Neural crest cell (in vitro differentiated cells): ENCODE data around the gene MFAP4. TPM values are rescaled to one million over a fixed set of nuclear protein-coding genes. Genes with fewer than 3 reads are reported as not detected.
A peak's percentile ranks its signal among the peaks of the same experiment; 100 is the strongest.

Experiments used
- DNase-seq: peaks from one replicate; pipeline ENCODE4 v3.0.0; 2021; ENCODE audit warnings: low read depth, mixed read lengths, low spot score
- H3K27ac Mint-ChIP-seq: one replicate; pipeline ENCODE4 v1.8.0; 2021; ENCODE audit warnings: mild to moderate bottlenecking, mixed read lengths; ENCODE audit not compliant: unreplicated experiment
- H3K27me3 Mint-ChIP-seq: 2 replicates; pipeline ENCODE4 v1.8.0; 2021; ENCODE audit warnings: low read depth, mild to moderate bottlenecking, mixed read lengths
- H3K36me3 Mint-ChIP-seq: 2 replicates; pipeline ENCODE4 v1.8.0; 2021; ENCODE audit warnings: low read depth, mild to moderate bottlenecking, mixed read lengths
- H3K4me1 Mint-ChIP-seq: 2 replicates; pipeline ENCODE4 v1.8.0; 2021; ENCODE audit warnings: mixed read lengths
- H3K4me3 Mint-ChIP-seq: one replicate; pipeline ENCODE4 v1.8.0; 2021; ENCODE audit warnings: mild to moderate bottlenecking, mixed read lengths
- H3K9me3 Mint-ChIP-seq: 2 replicates; pipeline ENCODE4 v1.8.0; 2021; ENCODE audit warnings: mixed read lengths
- total RNA-seq: library from RNA; stranded (reverse); gene quantifications from 2 replicates; pipeline ENCODE4 v1.2.1, GENCODE V29; 2021
- TF ChIP-seq, protein P1 (sequence below): fragments of 200-600 bp; sonication (generic); conservative IDR thresholded peaks from 2 replicates; pipeline ENCODE4 v1.5.0; 2021; ENCODE audit warnings: antibody characterized with exemption, mild to moderate bottlenecking

Gene MFAP4
- total RNA-seq, 1 donor from 2014 or later: 0.26 TPM

- H3K4me3 Mint-ChIP-seq: peak overlapping the region; percentile 91
- H3K36me3 Mint-ChIP-seq: no peaks in the 10 kb centered on the region
- no peaks in the 10 kb centered on the region for H3K9me3 Mint-ChIP-seq
- H3K27ac Mint-ChIP-seq: no peak overlapping the region
- TF ChIP-seq, protein P1, sequence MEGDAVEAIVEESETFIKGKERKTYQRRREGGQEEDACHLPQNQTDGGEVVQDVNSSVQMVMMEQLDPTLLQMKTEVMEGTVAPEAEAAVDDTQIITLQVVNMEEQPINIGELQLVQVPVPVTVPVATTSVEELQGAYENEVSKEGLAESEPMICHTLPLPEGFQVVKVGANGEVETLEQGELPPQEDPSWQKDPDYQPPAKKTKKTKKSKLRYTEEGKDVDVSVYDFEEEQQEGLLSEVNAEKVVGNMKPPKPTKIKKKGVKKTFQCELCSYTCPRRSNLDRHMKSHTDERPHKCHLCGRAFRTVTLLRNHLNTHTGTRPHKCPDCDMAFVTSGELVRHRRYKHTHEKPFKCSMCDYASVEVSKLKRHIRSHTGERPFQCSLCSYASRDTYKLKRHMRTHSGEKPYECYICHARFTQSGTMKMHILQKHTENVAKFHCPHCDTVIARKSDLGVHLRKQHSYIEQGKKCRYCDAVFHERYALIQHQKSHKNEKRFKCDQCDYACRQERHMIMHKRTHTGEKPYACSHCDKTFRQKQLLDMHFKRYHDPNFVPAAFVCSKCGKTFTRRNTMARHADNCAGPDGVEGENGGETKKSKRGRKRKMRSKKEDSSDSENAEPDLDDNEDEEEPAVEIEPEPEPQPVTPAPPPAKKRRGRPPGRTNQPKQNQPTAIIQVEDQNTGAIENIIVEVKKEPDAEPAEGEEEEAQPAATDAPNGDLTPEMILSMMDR: no peak
- peaks cover 16% of the 10 kb centered on the region for H3K4me1 Mint-ChIP-seq
- no peak for DNase-seq
- H3K27me3 Mint-ChIP-seq: peaks cover 3% of the 10 kb centered on the region
These were observed 25.1 kb downstream of the MFAP4 start for GRCh38 chr17:19361944-19362276.

DNA sequence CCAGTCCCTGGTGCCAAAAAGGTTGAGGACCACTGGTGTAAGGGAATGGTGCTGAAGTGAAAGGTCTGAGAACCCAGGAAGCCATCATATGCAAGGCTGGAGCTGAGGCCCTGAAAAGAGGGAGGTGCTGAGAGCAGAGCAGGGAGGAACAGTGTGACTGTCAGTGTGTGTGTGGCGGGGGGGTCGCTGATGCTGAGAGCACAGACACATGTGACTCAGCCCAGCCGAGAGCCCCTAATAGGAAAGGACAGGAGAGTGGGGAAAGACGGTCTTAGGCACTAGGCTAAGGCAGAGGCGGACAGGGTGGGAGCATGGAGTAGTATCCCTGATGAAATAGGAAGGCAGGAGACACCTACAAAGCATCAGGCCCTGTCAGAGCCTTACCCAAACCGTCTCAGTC is 25.7 kb downstream of the MFAP4 start:
- Mint-ChIP-seq H3K36me3 (no peaks in the 10 kb centered on the region), H3K27ac (peak overlapping the region; percentile 75), H3K27me3 (peaks cover 3% of the 10 kb centered on the region), H3K9me3 (no peaks in the 10 kb centered on the region), H3K4me1 (peaks cover 16% of the 10 kb centered on the region), H3K4me3 (peak overlapping the region; percentile 91)
- DNase-seq: no peak
- TF ChIP-seq, protein P1: no peak

GRCh38 chr17:19360772-19361171 is 26.2 kb downstream of the MFAP4 start:
- Mint-ChIP-seq H3K36me3 (no peaks in the 10 kb centered on the region), H3K4me3 (peak overlapping the region; percentile 91), H3K27ac (peak overlapping the region; percentile 64), H3K4me1 (peaks cover 16% of the 10 kb centered on the region), H3K27me3 (peaks cover 3% of the 10 kb centered on the region), H3K9me3 (no peaks in the 10 kb centered on the region)
- DNase-seq: no peak
- TF ChIP-seq, protein P1: no peak

- TF ChIP-seq, protein P1: no peak
- Mint-ChIP-seq H3K9me3 (no peaks in the 10 kb centered on the region), H3K4me1 (peaks cover 16% of the 10 kb centered on the region), H3K4me3 (peak overlapping the region; percentile 2), H3K36me3 (no peaks in the 10 kb centered on the region), H3K27me3 (peaks cover 3% of the 10 kb centered on the region), H3K27ac (no peak overlapping the region)
- DNase-seq: no peak
These were observed 27.1 kb downstream of the MFAP4 start for GRCh38 chr17:19359856-19360255.

DNA sequence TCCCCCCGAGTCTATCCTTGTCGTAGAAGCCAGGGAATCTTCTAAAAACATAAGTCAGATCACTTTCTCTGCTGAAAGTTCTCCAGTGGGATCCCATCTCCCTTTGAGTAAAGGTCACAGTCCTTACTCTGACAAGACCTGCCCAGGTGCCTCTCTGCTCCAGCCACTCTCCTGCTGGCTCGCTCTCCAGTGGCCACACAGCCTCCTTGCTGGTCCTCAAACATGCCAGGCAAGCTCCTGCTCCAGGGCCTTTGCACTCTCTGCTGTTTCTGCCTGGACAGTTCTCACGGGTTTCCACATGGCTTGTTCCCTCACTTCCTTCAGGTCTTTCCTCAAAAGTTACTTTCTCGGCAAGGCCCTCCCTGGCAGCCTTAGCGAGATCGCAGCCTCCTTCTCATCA is 27.8 kb downstream of the MFAP4 start:
- Mint-ChIP-seq H3K9me3 (no peaks in the 10 kb centered on the region), H3K27ac (no peak overlapping the region), H3K36me3 (no peaks in the 10 kb centered on the region), H3K27me3 (peaks cover 3% of the 10 kb centered on the region), H3K4me1 (peaks cover 17% of the 10 kb centered on the region), H3K4me3 (peak overlapping the region; percentile 2)
- TF ChIP-seq, protein P1: no peak
- DNase-seq: no peak

DNA sequence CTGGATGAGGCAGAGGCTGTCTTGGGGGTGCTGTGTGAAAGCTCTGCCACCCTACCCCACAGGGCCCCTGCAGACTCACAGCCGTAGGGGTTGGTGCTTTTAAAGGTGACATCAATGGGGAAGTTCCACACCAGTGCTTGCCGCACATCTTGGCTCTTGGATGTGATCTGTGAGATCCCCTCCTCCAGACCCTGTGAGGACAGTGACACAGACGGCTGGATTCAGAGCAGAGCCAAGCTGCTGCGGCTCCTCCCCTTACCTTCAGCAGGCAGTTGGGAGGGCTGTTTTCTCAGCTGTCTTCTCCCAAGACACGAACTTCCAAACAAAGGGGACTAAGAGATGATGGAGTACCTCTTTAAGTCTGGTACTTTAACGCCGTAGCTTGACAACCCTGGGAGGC is 29.2 kb downstream of the MFAP4 start:
- Mint-ChIP-seq H3K4me1 (peaks cover 17% of the 10 kb centered on the region), H3K9me3 (no peaks in the 10 kb centered on the region), H3K4me3 (no peak overlapping the region), H3K27me3 (no peaks in the 10 kb centered on the region), H3K27ac (no peak overlapping the region), H3K36me3 (no peaks in the 10 kb centered on the region)
- TF ChIP-seq, protein P1: no peak
- DNase-seq: no peak
